ENCODE data around the gene LMNA. TPM values are rescaled to one million over a fixed set of nuclear protein-coding genes. Genes with fewer than 3 reads are reported as not detected.

LMNA gene
- total and polyA plus RNA-seq, 10 of the 15 experiments (the other 5 are each of a cell fraction or from before 2014, with no cell fraction given) = 0.42 to 334 (median 81.1) TPM

- 81% methylated on average over 10 of the region's 10 CpGs for WGBS (ENCODE audit: insufficient coverage, insufficient replicate concordance, low lambda C conversion rate, missing lambda C conversion rate)
- BruUV-seq (replicated peaks) = no TSS peak
- H3K79me2 ChIP-seq (ENCODE audit: control insufficient read depth, insufficient read depth, low read length) = peaks cover 41% of the 10 kb centered on the region
- RAD21 ChIA-PET (ENCODE audit: unreplicated experiment) = interaction anchor here (0.8 to 17.9 kb wide), 5 partner anchors 40 to 304 kb away, joined by 4 to 361 read pairs (median 4); partner anchors contain the start of genes PMF1 and SLC25A44
- H3K9me3 ChIP-seq (replicated peaks; ENCODE audit: control insufficient read depth, insufficient read depth, low read length) = no peaks in the 10 kb centered on the region
- ATAC-seq = no peak
- in situ Hi-C loops (cut with MboI) = no loop called here
- H3K27ac ChIP-seq (ENCODE audit: control insufficient read depth, insufficient read depth) = peak within 1 kb of the TSS; percentile 82
- H3K27me3 ChIP-seq (replicated peaks in 1 of 2; ENCODE audit: control insufficient read depth in 2 of 2, insufficient read depth in 2 of 2, low read length in 1 of 2) = no peaks in the 10 kb centered on the region
- POLR2A ChIA-PET = interaction anchor here (1.7 to 11.7 kb wide), 4 partner anchors 11 to 72 kb away, joined by 12 to 158 read pairs (median 18); partner anchors contain the start of genes PMF1 and SLC25A44
- SMC1A ChIA-PET (ENCODE audit: uncharacterized antibody, unreplicated experiment) = interaction anchor here (1.0 to 22.3 kb wide), 5 partner anchors 24 to 71 kb away, joined by 3 to 411 read pairs (median 16); partner anchors contain the start of gene PMF1
- no peak for TF ChIP-seq POLR2AphosphoS2 (IDR thresholded peaks at IDR 0.05; ENCODE audit: low read depth, low read length)
- H3K9ac ChIP-seq (ENCODE audit: control insufficient read depth, insufficient read depth, low read length) = peak within 1 kb of the TSS; percentile 68
- no peaks in the 10 kb centered on the region for H4K20me1 ChIP-seq (ENCODE audit: control insufficient read depth, insufficient read depth)
- CTCF ChIA-PET = interaction anchor here (0.5 to 16.8 kb wide), 4 partner anchors 26 to 240 kb away, joined by 3 to 502 read pairs (median 10); no protein-coding TSS in a partner anchor
- H3K36me3 ChIP-seq (ENCODE audit: control insufficient read depth in 2 of 2, insufficient read depth in 2 of 2, low read length in 1 of 2) = peaks cover 0 to 6% of the 10 kb centered on the region in 2 experiments; a peak in 2 of 4 replicates
- H3K4me1 ChIP-seq (ENCODE audit: control insufficient read depth, insufficient read depth, low read length) = peaks cover 87% of the 10 kb centered on the region
- H3K4me3 ChIP-seq = peak within 1 kb of the TSS; percentile 94
- FAIRE-seq = no peak
- intact Hi-C loops (cut with micrococcal nuclease; ENCODE audit: unreplicated experiment) = no loop called here
- peak within 1 kb of the TSS; percentile 6 for H2AFZ ChIP-seq (ENCODE audit: control insufficient read depth, low read depth, low read length)
- H3K4me2 ChIP-seq (ENCODE audit: control insufficient read depth, insufficient read depth) = peak within 1 kb of the TSS; percentile 97
- DNase-seq (ENCODE audit: low read depth, low spot score) = no peak
Measured at GRCh38 chr1:156153362-156153761, 38.9 kb downstream of the LMNA start, which contains the start of gene SEMA4A. Gene SEMA4A, plus strand, starts transcription at chr1:156153585. Its CDS starts 994 bp downstream, at chr1:156154579.

- RAD21 ChIA-PET (ENCODE audit: unreplicated experiment) = interaction anchor here (0.6 to 17.9 kb wide), 13 partner anchors 9 to 129 kb away, joined by 3 to 361 read pairs (median 4); partner anchors contain the start of genes LMNA, PMF1, SLC25A44 and SMG5
- no peaks in the 10 kb centered on the region for H4K20me1 ChIP-seq (ENCODE audit: control insufficient read depth, insufficient read depth)
- SMC1A ChIA-PET (ENCODE audit: uncharacterized antibody, unreplicated experiment) = interaction anchor here (1.0 to 22.3 kb wide), 9 partner anchors 8 to 70 kb away, joined by 3 to 411 read pairs (median 9); partner anchors contain the start of gene PMF1
- H3K79me2 ChIP-seq (ENCODE audit: control insufficient read depth, insufficient read depth, low read length) = peaks cover 41% of the 10 kb centered on the region
- WGBS (ENCODE audit: insufficient coverage, insufficient replicate concordance, low lambda C conversion rate, missing lambda C conversion rate) = 0% methylated on average over 11 of the region's 11 CpGs
- POLR2A ChIA-PET = interaction anchor here (0.7 to 11.7 kb wide), 6 partner anchors 10 to 129 kb away, joined by 3 to 158 read pairs (median 14); partner anchors contain the start of genes PMF1, SLC25A44 and TMEM79
- H3K4me3 ChIP-seq = peak overlapping the region; percentile 94
- no TSS peak for BruUV-seq (replicated peaks)
- CTCF ChIA-PET = interaction anchor here (0.9 to 16.8 kb wide), 10 partner anchors 7 to 165 kb away, joined by 3 to 502 read pairs (median 4); partner anchors contain the start of gene PMF1
- H3K36me3 ChIP-seq (ENCODE audit: control insufficient read depth in 2 of 2, insufficient read depth in 2 of 2, low read length in 1 of 2) = peaks cover 0 to 9% of the 10 kb centered on the region in 2 experiments; a peak in 3 of 4 replicates
- no peak for FAIRE-seq
- peaks cover 88% of the 10 kb centered on the region for H3K4me1 ChIP-seq (ENCODE audit: control insufficient read depth, insufficient read depth, low read length)
- H3K27ac ChIP-seq (ENCODE audit: control insufficient read depth, insufficient read depth) = peak overlapping the region; percentile 82
- H3K4me2 ChIP-seq (ENCODE audit: control insufficient read depth, insufficient read depth) = peak overlapping the region; percentile 97
- H3K27me3 ChIP-seq (replicated peaks in 1 of 2; ENCODE audit: control insufficient read depth in 2 of 2, insufficient read depth in 2 of 2, low read length in 1 of 2) = no peaks in the 10 kb centered on the region
- peak; percentile 80 for ATAC-seq
- intact Hi-C loops (cut with micrococcal nuclease; ENCODE audit: unreplicated experiment) = loop anchor here (2.0 kb wide), 1 partner anchor 44 kb away; no protein-coding TSS in a partner anchor
- in situ Hi-C loops (cut with MboI) = no loop called here
- no peaks in the 10 kb centered on the region for H3K9me3 ChIP-seq (replicated peaks; ENCODE audit: control insufficient read depth, insufficient read depth, low read length)
- peak overlapping the region; percentile 68 for H3K9ac ChIP-seq (ENCODE audit: control insufficient read depth, insufficient read depth, low read length)
- peak overlapping the region; percentile 6 for H2AFZ ChIP-seq (ENCODE audit: control insufficient read depth, low read depth, low read length)
- peak; percentile 81 for DNase-seq (ENCODE audit: low read depth, low spot score)
- TF ChIP-seq NFYB (IDR thresholded peaks at IDR 0.05; ENCODE audit: insufficient read depth, low read depth, low read length) (peak; percentile 82), GATAD2B (conservative IDR thresholded peaks at IDR 0.05; ENCODE audit: low read depth) (0 out of 2 replicates have a peak, but pooled peaks have one; percentile 54), SIN3A (IDR thresholded peaks at IDR 0.05; ENCODE audit: low read depth, low read length) (no peak), MLLT1 (IDR thresholded peaks at IDR 0.05) (peak; percentile 45), ZNF687 (IDR thresholded peaks at IDR 0.05) (peak; percentile 89)
Measured at GRCh38 chr1:156154317-156154749, 39.8 kb downstream of the LMNA start.

All from GM12878 (cell line).